NCI-H2107 (cell line): Measurements from ENCODE around the gene REPS2.

Experiments
- DNase-seq: peaks from one replicate; lab custom pipeline; 2025; lab: John Stamatoyannopoulos, UW

REPS2 gene

DNA sequence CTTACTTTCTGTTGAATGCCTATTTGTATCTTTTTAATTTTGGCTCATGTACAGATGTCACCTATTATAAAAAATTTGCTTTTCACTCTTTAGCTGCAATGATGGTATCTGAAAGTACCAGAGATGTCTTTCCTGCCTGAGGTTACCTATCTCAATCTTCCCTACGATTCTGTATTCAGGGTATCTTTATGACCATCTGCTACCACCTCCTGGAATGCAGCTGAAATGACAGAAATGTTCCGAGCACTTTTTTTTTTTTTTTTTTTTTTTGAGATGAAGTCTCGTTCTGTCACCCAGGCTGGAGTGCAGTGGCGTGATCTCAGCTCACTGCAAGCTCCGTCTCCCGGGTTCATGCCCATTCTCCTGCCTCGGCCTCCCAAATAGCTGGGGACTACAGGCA, 136.4 kb downstream of the REPS2 start:
- peak; percentile 4 for DNase-seq

DNA sequence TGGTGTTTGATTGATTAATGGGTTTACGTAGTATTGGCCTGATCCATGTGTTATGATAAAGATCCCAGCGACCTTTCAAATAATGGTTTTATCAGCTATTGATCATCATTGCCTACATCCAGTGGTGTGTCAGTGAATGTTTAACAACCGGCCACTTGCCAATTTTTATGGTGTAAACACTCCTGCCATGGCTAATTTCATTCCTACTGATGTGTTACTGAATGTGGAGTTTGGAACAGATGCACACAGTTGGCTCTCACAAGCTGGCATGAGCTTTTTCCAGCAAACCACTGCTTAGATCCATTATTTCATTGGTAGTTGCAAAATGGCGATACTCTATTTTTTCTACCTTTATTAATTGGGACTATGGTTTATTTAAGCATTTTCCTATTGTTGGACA, 139.9 kb downstream of the REPS2 start:
- no peak for DNase-seq

DNA sequence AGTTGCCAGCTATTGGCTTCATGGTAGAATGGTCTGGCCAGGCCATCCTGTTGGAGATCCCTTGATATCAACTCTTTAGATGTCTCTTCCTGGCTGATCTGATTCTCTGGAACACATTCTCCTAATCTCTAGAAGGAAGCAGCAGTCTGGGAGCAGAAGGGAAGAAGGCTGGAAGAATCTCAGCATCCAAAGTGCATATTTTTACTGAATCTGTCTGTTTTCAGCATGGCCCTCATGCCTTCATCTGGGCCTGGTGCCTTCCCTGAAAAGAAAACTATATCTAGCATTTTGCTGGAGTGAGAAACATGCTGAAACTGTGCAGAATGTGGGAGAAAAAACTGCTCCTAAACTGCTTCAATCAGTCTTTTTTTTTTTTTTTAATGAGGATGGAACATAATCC, 148.7 kb downstream of the REPS2 start:
- DNase-seq, result no peak

DNA sequence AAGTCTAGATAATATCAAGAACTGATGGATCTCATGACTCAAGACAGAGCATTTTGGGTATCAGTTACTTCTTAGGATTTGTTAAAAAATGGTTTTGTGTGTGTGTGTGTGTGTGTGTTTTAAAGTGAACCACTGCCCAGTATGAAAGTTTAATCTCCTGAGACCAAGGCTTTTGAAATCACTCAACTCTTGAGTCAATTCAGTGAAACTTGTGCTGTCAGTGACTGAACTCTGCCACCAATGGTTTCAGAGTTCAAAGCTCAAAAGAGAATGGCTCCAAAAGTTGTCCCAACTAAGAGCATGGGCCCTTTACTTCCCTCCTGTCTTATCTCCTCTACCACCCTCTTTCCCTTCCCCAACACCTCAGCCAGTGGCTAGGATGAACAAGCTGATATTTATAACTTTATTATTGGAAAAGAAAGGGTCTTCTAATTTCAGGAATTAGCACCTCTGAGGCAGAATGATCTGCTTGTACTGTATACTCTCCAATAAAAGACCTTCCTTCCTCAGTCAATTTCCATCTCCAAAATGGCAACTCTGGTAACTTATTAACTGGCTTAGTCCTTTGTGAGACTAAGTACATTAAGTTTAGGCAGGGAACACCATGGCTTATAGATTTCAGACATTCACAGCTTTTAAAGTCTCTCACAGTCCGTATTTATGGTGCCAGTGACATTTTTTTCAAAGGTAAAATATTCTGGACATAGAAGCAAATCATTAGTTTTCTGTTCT, 152.2 kb downstream of the REPS2 start:
- DNase-seq, result no peak

DNA sequence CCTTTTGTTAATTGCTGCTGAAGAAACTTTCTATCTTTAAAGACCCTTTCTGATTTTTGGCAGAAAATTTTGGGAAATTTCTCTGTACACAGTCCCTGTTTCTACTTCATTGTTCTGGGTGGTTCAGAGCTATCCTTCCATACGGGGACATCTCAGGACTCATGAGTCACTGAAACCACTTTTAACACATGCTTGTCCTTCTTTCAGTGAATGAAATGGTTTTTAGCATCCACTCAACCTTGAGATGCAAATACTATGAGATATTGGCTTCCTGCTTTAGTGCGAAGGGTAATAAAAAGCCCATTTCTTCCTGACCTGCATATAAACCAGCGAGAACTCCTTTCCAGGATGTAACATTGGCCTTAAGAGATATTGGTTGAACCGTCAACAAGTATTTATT, 158.0 kb downstream of the REPS2 start:
- DNase-seq, result no peak

DNA sequence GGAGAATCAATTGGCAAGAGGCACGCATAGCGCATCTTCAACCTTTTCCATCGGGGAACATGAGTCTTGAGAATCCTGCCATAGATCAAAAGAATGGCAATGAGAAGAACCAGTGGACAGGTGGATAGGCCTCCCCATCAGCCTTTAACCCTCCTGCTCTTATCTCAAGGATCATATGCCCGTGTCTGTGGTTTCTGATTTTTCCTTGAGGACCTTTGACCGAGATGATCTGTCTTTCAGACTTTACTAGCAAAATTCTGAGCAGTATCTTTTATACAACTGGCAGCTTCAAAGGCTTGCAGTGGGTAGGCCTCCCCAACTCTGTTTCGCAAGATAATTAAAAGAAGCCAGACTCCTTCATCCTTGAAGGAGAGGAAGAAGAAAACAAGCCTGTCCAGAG, 174.4 kb downstream of the REPS2 start:
- no peak for DNase-seq

DNA sequence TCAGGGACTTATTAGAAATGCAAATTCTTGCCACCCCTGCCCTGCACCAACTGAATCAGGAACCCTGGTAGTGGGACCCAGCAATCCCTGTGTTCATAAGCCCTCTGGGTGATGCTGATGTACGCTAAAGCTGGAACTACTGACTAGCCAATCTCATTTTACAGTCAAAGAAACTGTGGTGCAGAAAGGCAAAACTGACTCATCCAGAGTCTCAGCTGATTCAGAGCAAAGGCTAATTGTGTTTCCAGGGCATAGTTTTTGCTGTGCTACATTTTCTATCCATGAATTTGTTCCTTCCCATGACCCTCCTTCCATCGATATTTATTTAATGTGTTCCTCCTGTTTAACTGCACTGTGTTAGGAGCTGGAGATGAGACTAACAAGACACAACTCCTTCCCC, 207.5 kb downstream of the REPS2 start:
- DNase-seq, result no peak

DNA sequence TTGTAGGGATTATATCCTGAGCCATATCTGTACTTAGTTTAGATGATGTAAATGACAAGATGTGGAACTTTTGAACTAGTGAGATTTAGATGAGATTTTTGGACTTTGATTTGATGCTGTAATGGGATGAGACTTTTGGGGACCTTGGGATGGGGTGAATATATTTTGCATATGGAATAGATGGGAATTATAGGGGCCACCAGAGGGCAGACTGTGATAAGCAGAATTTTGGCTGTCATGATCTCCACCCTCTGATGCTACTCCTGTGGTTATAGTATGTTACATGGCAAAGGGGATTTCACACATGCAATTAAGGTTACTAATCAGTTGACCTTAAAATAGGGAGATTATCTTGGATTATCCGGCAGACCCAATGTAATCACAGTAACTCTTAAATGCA, 214.5 kb downstream of the REPS2 start:
- no peak for DNase-seq

DNA sequence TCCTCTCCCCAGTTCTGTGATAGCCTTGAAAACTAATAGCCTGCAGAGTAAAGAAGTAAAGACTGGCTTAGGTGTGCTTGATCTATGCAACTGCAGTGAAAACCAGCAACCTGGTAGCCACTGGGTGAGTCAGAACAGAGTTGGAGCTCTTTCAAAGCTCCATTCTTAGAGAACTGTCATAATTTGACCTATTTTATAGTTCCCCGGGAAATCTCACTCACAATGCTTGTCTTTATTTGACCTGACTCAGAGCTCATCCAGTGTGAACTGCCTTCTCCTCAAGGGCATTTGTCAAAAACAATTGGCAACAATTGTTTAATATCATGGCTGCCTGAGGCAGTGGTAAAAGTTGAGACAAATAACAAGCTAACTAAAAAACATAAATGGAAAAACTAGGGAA, 215.5 kb downstream of the REPS2 start:
- no peak for DNase-seq

DNA sequence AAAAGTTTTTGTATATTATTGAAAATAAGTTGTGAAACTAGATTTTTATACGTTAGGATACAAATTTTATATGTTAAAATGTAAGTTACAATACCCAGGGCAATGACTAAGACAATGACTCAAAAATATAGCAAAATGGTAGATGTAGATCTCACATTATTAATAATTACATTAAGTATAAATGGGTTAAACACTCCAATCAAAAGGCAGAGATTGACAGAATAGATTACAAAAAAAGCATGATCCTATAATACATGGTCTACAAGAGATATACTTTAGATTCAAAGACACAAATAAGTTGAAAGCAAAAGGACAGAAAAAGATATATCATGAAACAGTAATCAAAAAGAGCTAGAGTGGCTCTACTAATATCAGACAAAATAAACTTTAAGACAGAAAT, 217.6 kb downstream of the REPS2 start:
- no peak for DNase-seq

DNA sequence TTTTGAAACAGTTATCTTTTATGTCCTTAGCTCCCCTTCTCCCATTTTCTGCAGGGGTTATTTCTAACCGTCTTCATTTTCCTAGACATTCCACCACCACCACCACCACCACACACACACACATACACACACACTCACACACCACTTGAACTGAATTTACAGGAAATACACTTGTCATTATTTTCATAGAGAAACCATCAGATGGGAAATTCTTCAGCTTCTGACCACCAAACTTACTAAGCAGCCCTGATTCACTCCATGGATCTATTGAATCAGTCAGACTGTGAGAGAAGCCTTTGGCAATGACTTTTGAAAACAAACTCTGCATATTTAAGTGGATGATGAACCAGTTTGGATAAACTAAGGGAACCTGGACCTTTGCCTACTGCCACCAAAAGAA, 218.5 kb downstream of the REPS2 start:
- no peak for DNase-seq

DNA sequence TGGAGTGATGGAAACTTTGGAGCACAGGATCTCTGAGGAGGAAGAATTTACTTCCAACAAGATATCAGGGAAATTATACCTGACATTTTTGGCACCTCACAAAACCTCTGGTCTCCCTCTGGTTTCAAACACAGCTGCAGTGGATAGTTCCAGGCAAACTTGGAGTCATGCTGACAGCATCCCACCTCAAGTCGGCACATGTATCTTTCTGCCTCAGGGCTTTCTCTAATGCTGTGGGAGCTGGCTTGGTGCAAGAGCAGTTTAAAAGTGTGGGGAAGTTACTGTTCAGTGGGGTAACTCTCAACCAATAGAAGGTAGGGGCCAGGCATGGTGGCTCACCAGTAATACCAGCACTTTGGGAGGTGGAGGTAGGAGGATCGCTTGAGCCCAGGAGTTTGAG, 221.5 kb downstream of the REPS2 start:
- no peak for DNase-seq

DNA sequence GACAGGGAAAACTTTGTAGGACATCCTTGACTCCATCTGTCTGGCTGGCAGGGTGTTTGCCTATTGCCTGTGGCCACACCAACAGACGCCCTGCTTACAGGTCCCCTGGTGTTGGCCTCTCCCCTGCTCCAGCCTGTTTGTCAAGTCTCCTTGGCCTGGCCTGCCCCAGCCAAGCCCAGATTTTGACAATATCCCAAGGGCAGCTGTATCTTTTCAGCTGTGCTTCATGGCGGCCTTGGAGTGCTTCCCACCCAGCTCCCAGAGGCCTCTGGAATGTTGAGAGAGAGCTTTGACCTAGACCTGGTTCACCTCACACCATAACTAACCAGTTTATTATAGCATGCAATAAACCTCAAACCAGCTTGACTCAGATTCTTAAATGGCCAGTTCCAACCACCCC, 224.5 kb downstream of the REPS2 start:
- DNase-seq, result no peak

DNA sequence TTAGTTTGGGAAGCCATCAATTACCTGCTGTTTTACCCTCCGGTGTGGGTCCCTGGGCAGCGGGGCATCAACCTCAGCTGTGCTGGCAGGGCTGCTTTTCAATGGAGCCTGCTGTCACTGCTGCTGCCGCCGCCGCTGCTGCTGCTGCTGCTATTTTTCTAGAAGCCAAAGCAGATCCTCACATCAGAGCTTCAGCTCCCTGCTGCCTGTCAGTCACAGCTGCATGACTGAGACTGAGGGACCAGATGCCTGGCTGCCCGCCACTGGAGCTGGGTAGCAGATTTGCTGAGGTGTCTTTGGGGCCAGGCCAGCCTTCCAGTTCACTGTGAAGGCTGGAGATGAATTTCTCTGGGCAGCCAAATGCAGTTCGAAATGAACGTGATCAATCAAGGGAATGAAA, 228.2 kb downstream of the REPS2 start:
- no peak for DNase-seq

DNA sequence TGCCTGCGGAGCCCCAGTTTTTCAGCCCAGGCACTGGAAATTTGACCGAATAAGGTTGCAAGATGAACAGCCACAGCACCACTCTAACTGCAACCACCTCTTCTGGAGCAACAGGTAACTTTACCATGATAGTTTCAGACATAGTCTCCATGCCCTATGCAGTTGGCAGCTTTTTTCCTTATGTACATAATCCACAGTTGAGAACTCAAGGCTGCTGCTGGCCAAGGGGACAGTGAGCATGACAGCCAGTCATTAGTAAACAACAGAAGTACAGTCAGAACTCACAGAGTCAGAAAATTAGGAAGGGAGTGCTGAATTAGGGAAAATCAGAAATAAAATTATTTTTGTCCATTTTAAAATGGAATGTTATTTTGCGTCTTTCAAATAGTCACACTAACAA, 235.9 kb downstream of the REPS2 start:
- DNase-seq, result no peak

DNA sequence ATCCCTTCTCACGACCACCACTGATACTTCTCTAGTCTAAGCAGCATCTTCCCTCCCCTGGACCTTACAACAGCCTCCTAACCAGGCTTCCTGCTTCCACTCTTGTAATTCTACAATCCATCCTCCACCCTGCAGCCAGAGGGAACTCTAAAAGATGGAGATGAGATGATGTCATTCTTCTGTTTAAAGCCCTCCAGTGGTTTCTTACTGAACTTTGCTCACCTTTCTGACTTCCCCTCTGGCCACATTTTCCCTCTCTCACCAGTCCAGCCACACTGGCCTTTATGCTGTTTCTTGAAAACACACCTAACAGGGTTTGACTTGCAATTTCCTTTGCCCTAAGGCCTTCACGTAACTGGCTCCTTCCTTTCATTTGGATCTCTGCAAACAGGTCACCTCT, 237.1 kb downstream of the REPS2 start:
- DNase-seq, result no peak

DNA sequence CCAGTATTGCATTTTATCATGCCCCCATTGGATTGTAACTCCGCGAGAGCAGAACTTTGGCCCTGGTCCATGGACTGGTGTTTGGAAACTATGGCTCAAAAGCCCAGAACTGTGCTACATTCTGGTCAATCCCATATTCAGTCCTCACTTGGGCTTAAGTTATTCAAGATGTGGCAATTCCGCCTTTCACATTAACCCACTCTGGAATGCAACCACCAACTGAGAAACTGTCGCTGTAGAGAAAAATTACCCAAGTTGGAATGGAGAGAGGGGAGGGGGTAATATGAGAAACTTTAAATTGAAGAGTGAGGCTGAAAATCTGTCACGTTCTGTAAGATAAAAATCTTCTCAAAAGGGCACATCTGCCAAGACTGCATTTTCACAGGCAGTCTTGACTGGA, 239.0 kb downstream of the REPS2 start:
- no peak for DNase-seq

DNA sequence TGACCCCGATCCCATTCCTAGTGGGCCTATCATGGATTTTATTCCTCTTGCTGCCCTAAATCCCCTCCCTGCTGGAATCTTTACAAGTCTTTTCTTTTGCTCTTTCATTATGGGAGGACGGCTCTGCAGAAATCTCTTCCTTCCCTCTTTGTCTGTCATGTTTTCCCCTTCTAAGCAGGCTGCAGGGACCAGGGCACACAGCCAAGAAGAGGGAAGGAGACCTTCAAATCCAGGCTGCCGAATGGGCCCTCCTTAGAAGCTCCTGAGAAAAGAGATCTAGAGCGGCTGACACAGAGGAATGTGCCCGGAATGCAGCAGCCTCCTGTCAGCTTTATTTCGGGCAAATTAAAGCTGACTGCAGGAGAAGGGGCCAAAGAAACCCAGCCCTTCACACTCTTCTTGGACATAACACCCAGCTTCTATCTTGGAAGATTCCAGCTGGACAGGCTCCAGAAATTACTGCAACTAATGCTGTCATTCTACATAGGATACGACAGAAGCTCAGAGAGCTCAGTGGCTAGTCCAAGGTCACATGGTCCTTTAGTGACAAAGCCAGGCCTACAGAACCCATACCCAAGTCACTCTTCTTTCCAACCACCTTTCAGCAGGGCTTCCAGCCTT, 240.8 kb downstream of the REPS2 start:
- DNase-seq, result no peak

DNA sequence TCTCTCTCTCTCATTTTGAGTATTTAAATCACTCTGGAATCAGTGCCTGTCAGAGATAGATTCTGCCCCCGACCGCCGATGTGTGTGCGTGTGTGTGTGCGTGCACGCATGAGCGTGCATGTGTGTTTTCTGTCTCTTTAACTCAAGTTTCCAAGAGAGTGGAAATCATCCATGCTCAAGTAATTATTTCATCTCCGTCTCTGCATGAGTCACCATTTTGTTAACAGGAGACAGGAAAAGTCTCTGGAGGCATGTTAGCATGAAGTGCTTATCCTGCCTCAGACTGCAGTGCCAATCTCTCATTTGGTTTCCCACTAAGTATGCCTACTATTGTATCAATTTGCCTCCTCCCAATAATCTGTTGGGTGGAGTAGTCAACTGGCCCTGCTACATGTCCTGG, 245.6 kb downstream of the REPS2 start:
- DNase-seq, result no peak
